NCI-H1930 (cell line): ENCODE results near the gene DCP1A.

ENCODE experiments used
- DNase-seq, 2 experiments: peaks; one replicate each; lab custom pipeline; 2025; lab: John Stamatoyannopoulos, UW

Gene DCP1A

DNA sequence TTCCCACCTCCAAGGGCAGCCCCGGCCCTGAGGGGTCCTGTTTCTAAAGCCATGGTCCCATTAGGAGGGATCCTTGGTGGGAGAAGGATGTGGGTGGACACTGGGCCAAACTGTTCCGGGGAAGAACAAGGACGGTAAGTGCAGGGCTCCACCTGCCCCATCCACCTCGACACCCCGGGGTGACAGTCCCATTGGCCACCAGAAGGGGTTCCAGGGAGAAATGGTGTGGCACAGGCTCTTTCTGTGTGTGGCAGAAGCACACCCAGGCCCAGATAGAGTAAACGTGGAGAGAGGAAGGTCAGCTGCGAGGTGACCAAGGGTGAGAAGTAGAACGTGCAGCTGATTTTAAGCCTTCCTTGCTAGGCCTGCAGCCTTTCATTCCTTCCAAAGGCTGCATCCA is 103.6 kb downstream of the DCP1A start:
- no peak for DNase-seq

GRCh38 chr3:53243165-53243564 is 104.2 kb downstream of the DCP1A start:
- no peak for DNase-seq

DNA sequence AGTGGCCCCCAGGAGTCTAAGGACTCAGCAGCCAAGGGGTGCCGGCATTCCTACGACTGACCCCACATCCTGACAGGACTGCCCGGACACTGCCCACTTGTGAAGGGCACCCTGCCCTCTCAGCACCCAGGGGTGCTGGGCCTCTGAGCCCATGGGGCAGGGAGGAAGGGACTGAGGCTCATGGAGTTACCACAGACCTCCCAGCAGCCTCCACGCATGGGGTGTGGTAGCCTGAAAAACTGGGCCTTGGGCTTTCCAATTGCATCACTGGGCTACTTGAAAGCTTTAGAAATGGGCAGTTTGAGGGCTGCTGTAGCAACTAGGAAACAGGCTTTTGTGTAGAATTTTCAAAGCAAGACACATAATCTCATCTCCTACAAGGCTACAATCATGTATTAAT is 104.7 kb downstream of the DCP1A start:
- DNase-seq: no peak

GRCh38 chr3:53242155-53242554 is 105.2 kb downstream of the DCP1A start:
- DNase-seq: no peak

GRCh38 chr3:53240989-53241972 is 106.1 kb downstream of the DCP1A start:
- no peak for DNase-seq

DNA sequence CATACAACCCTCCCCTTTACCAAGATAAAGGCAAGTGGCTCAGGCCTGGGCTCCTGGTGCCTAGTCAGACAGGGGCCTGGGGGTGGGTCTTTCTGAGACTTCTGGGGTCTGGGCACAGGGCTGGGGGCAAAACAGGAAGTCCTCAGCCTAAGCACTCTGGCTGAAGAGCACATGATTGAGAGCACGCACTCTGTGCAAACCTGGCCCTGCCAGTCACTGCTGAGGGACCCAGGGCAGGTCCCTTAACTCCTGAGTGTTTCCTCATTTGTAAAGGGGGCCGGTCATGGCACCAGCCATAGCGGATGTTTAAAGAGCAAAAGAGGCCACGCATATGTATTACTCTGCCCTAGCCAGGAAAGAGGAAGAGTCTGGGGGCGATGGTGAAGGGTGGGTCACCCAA is 107.5 kb downstream of the DCP1A start:
- DNase-seq: no peak

DNA sequence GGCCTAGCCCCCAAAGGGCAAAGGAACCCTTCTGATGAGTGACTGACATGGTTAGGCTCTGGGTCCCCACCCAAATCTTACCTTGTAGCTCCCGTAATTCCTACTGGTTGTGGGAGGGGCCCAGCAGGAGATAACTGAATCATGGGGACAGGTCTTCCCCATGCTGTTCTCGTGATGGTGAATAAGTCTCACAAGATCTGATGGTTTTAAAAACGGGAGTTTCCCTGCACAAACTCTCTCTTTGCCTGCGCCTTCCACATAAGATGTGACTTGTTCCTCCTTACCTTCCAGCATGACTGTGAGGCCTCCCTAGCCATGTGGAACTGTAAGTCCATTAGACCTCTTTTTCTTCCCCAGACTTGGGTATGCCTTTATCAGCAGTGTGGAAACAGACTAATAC is 108.5 kb downstream of the DCP1A start:
- no peak for DNase-seq

DNA sequence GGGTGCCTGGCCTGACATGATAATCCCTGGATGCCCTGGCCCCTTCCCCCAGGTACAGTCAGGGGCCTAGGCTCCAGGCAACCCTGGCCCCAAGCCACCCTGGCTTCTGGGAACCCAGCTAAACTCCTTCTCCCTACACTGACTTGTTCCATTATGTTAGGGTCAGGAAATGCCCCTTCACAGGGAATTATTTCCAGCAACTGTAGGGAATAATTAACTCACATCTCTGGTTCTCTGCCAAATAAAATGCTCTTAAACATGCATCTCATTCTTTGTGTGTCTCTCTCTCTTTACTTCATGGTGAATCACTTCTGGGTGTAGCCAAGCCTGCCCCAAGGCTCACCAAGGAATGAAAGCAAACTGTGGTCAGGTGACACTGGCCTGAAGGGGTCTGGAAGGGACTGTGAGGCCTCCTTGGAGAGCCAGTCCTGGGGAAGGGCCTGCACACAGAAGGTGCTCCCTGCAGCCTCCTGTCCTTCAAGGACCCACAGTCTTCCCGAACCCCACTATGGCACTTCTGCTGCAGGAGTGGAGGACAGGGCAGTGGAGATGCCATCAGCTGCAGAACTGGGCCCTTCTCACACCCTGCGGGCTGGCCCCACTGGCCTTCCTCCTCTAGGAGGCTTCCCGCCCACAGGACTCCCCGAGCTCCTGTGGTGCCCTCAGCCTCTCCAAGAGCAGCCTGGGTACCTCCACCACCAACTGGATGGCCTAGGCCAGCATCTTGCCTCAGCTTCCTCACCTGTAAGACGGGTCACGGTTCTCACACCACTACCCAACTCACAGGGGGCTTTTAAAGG is 109.1 kb downstream of the DCP1A start:
- no peak for DNase-seq

- DNase-seq: no peak
Measured at GRCh38 chr3:53236112-53236841, 111.1 kb downstream of the DCP1A start.

DNA sequence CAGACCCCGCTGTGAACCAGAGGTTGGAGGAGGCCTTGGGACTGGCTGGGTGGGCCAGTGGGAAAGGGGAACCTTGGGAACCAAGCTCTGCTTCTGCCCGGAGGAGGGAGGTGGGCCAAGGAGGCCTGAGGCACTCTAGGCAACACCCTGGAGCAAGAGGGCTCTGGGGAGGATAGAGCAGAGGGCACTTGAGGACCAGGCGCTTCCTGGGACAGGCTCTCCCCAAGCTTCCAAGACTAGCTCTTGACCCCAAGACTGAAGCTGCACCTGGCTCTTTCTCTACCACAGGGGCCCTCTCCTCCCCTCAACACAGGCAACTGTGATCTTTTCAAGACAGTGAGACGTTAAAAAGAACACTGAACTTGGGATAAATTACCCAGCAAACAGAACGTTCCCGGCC is 111.8 kb downstream of the DCP1A start:
- DNase-seq: no peak

- DNase-seq: no peak
Measured at GRCh38 chr3:53234841-53235232, 112.5 kb downstream of the DCP1A start.

DNA sequence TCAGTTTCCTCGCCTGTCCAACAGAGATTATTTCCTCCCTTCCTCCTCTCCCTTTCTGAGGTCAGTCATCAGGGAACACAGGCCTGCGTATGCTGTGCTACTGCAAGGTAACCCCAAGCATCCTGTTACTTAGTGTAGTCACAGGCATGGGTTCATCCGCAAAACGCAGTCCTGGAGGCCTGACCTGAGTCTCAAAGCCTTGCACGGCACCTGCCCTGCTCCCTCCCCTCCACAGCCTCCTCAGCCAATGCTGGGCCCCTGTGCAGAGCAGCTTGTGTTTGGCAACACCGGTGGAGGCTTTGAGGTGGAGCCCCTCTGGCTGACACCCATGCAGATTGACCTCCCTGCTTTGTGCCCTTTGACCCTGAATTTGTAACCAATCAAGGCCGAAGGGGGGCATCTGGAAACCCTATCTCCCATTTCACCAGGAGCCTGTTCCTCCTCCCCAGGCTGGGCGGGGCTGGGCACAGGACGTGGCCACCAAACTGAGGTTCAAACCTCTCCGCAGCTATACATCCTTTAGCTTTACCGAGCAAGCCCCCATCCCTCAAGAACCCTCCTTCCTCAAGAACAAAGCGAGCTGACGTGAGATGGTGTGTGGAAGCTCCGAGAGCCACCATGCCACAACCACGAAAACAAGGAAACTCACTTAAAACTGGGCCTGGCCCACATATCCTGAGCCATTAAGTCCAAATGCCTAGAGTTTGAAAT is 113.1 kb downstream of the DCP1A start:
- DNase-seq: no peak
